ENCODE data around the gene NFIC.
"Not testable (repeated sequence)": the region's sequence is repeated elsewhere in the genome, so short reads cannot be mapped to it uniquely, and the experiment has no call there.

The NFIC gene

DNA sequence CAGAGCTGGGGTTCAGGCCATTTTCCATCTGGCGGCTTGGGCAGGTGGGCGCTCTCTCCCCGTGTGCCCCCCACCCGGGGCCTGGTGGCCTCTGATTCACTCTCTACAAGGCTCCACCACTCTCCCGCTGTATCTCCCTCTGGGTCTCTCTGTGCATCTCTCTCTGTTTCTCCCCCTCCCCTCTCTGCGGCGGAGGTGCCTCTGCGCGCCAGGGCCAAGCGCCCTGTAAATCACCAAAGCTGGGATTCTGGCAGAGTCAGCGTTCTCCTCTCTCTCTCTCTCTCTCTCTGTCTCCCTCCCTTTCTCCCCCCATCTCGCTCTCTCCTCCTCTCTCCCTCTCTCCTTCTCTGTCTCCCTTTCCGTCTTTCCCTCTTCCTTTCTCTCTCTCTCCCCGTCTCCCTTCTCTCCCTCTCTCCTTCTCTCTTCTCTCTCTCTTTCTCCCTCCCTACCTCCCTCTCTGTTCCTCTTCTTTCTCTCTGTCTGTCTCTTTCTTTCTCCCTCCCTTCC, 3.9 kb downstream of the NFIC start:
- DNase-seq (ENCODE audit: low read depth), result no peak
- TF ChIP-seq, protein P1, sequence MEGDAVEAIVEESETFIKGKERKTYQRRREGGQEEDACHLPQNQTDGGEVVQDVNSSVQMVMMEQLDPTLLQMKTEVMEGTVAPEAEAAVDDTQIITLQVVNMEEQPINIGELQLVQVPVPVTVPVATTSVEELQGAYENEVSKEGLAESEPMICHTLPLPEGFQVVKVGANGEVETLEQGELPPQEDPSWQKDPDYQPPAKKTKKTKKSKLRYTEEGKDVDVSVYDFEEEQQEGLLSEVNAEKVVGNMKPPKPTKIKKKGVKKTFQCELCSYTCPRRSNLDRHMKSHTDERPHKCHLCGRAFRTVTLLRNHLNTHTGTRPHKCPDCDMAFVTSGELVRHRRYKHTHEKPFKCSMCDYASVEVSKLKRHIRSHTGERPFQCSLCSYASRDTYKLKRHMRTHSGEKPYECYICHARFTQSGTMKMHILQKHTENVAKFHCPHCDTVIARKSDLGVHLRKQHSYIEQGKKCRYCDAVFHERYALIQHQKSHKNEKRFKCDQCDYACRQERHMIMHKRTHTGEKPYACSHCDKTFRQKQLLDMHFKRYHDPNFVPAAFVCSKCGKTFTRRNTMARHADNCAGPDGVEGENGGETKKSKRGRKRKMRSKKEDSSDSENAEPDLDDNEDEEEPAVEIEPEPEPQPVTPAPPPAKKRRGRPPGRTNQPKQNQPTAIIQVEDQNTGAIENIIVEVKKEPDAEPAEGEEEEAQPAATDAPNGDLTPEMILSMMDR (IDR thresholded peaks at IDR 0.05; ENCODE audit: low read length, missing control alignments), result no peak
- H3K4me3 ChIP-seq (replicated peaks; ENCODE audit: low read depth, low read length), result peak overlapping the region; percentile 81

DNA sequence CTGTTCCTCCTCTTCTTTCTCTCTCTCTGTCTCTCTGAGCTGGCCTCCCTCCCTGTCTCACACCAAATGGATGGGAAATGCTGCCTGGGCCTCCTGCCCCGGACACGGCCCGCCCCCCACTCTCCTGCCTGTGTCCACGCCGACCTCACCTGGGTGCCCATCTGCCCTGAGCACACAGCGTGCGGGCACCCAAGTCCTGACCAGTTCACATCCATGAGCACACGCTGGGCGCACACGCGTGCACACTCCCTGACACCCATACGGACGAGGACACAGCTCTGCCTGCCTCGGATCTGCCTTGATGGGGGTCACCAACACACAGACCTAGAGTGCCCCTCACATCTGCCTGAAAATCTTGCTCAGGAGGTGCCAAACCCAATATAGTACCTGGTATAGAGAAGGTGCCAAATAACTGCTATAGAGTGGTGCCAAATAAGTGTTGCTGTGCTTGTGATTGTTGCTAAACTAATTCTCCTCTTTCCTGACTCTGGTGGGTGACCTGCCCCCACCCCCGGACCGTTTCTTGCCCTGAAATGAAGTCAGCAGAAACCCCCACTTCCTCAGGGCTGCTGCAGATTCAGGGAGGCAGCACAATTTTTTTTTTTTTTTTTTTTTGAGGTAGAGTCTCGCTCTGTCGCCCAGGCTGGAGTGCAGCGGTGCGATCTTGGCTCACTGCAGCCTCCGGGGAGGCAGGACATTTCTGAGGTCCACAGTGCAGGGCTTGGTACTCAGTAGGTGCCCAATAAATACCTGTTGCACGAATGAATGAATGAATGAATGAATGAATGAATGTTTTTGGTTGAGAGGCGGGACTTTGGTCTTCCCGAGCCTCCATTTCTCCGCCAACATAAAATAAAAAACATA, 4.6 kb downstream of the NFIC start:
- no peak overlapping the region for H3K4me3 ChIP-seq (replicated peaks; ENCODE audit: low read depth, low read length)
- TF ChIP-seq, protein P1 (IDR thresholded peaks at IDR 0.05; ENCODE audit: low read length, missing control alignments), result no peak
- DNase-seq (ENCODE audit: low read depth), result no peak

DNA sequence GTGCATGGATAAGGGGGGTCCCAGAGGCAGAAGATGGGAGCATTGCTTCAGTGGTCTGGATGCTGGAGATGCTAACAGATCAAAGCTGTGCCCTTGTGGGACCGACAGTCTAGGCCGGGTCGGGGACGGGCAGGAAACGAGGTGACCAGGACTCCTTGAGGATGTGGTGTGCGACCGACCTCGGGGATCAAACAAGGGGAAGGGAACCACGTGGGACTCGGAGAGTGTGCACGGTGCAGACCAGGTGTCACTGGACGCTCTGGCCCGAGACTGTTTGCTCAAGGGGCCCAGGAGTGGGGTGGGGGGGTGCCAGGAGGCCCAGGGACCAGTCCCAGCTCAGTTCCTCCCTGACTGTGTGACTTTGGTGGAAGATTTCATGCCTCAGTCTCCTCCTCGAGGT, 6.0 kb downstream of the NFIC start:
- TF ChIP-seq, protein P1 (IDR thresholded peaks at IDR 0.05; ENCODE audit: low read length, missing control alignments), result no peak
- DNase-seq (ENCODE audit: low read depth), result no peak
- H3K4me3 ChIP-seq (replicated peaks; ENCODE audit: low read depth, low read length), result no peak overlapping the region

DNA sequence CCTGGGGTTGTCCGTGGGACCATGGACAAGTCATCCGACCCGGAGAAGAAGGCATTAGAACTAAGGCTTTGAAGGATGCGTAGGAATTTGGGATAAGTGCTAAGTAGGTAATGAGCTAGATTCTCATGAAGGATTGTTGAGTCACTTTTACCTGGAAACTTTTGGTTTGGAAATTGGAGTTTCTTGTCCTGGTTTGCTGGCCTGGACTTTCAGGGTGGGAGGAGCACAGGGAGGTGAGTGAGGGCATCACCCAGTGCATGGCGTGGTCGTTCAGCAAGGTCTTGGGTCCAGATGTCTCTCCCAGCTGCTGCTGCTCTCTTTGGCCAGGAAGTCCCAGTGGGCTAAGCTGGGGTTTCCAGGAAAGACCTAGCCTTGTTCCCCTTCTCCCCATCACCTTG, 7.6 kb downstream of the NFIC start:
- TF ChIP-seq, protein P1 (IDR thresholded peaks at IDR 0.05; ENCODE audit: low read length, missing control alignments), result no peak
- H3K4me3 ChIP-seq (replicated peaks; ENCODE audit: low read depth, low read length), result no peak overlapping the region
- no peak for DNase-seq (ENCODE audit: low read depth)

DNA sequence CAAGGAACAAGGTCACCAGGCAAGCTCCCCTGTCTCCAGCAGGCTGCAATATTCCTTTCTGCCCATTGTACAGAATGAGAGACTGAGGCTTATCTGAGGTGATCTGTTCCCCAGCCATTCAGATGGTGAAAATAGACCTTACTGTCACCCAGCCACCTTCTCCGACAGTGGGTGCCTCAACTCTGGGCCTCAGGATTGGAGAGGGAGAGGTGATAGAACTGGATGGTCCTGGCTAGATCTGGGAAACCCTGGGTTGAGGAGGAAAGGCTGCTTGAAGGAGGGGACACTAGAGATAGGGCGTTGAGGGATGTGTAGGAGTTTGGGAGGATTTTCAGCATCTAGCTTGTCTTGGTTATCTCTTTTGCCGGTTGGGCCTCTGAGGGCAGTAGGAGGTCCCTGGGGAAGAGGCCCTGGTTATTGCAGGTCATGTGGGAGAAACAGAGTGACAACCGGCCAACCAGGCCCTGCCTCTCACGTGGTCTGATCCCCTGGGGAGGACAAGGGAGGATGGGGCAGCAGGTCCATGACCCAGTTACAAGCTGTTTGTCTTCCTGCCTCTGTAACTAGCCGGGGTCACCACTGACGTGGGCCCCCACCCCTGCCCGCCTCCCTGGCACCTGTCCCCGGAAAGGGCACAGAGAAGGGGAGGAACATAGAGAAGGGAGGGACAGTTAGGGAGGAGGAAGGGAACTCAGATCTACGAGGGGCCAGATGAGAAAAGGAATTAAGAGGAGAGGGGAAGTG, 8.2 kb downstream of the NFIC start:
- H3K4me3 ChIP-seq (replicated peaks; ENCODE audit: low read depth, low read length), result no peak overlapping the region
- TF ChIP-seq, protein P1 (IDR thresholded peaks at IDR 0.05; ENCODE audit: low read length, missing control alignments), result no peak
- no peak for DNase-seq (ENCODE audit: low read depth)

DNA sequence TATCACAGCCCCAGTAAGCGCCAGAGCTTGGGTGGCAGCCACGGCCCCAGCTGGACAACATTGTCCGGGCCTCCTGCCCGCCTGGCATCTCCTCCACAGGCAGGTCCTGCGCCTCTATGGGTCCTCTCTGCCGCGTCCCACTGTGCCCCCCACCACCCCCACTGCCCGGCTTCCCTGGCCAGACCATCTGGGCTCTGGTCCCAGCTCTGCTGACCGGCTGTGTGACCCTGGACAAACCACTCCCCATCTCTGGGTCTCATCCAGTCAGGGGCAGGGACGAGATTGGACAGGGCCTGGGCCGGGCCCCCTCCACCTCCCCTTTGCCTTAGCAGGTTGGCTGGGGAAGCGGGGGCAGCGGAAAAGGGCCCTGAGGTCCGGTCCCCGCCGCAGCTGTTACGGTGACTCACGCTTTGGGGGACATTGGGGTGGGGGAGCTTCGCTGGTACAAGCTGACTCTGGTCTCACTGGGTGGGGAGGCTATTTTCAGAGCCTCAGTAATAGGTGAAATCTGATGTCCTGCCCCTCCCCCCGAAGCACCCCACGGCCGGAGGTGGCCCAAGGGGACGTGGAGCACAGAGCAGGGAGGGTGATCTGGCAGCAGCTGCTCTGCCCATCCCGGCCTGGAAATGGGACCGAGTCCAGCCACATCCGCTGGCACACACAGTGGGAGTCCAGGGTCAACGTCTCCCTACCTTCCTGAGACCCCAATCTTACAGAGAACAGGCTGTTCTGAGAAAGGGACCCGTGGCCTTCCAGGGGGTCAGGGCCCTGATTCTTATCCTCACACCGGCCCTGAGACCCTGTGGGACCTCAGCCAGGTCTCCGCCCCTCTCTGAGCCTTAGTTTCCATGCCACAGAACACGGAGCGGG, 9.1 kb downstream of the NFIC start:
- TF ChIP-seq, protein P1 (IDR thresholded peaks at IDR 0.05; ENCODE audit: low read length, missing control alignments), result no peak
- DNase-seq (ENCODE audit: low read depth), result peak; percentile 67
- H3K4me3 ChIP-seq (replicated peaks; ENCODE audit: low read depth, low read length), result peak overlapping the region; percentile 12

DNA sequence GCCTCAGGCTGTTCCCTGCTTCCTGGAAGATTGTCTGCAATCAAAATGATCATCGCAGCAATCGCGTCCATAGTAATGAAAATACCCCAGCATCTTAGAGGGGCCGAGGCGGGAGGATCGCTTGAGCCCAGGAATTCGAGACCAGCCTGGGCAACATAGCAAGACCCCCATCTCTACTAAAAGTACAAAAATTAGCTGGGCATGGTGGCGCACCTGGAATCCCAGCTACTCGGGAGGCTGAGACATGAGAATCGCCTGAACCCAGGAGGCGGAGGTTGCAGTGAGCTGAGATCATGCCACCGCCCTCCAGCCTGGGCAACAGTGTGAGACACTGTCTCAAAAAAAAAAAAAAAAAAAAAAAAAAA, 9.7 kb downstream of the NFIC start:
- not testable (repeated sequence) for H3K4me3 ChIP-seq (replicated peaks; ENCODE audit: low read depth, low read length); DNase-seq (ENCODE audit: low read depth)

Data from fibroblast of pulmonary artery (primary cell).